Measurements from ENCODE around the gene PRPF31.
A peak's percentile ranks its signal among the peaks of the same experiment; 100 is the strongest.
"Not testable (repeated sequence)": the region's sequence is repeated elsewhere in the genome, so short reads cannot be mapped to it uniquely, and the experiment has no call there.

Gene PRPF31

DNA sequence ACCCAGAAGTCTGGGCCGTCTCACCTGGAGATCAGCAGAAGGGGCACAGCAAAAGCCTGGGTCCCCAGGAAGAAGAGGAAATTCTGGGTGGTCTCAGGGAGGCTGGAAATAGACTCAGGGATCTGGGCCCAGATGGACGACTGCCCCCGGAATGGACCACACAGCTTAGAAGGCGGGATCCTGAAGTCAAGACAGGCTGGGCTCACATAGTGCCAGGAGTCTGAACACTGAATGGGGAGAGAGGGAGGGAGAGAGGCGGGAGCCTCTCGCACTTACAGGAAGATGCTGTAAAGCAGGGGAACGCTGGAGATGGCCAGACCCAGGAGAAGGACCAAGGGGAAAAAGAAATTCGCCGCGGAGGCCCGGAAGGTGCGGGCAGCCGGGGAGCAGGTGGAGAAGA is 45.3 kb downstream of the PRPF31 start:
- peak in 1 of 51 donors; percentile 46 for DNase-seq

DNA sequence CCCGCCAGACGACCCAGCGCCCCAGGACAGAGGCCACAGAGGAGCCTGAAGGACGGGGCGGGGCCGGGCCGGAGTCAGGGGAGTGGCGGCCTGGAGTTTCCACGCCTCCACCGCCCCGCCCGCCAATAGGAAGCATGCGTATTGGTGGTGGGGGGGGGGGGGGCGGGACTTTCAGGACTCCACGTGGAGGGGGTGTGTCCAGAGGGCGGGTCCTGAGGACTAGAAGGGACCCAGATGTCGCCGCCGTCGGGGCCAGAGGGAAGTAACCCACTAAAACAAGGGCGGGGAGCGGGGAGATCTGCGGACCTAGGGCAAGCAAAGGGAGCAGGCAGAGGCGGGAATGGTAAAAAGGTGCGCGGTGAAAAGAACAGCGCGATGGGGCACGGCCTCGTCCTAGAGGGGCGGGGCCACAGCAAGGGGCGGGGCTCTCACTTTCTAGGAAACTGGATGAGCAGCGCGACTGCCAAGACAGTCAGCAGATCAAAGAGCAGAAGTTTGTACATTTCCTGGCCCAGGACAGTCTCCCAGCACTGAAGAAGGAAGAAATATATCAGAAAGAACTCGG is 46.8 kb downstream of the PRPF31 start:
- peak in 39 of 51 donors; percentile 7 to 67 (median 41) for DNase-seq

DNA sequence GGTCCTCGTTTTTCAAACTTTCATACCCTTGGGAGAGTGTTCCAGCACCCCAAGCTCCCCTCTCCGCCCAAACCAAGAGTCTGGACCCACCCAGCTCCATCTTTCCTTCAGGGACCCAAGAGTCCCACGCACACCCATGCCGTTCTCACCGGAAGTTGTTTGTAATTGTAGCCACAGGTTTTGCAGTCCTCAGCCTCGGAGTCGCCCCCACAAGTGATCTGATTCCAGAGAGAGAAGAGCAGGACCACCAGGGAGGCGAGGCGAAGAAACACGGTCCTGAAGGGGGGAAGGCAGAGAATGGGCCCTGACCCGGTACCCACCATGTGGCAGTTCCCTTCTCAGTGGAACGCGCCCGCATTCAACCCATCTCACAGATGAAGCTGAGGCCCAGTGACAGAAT is 47.3 kb downstream of the PRPF31 start:
- no peak for DNase-seq

DNA sequence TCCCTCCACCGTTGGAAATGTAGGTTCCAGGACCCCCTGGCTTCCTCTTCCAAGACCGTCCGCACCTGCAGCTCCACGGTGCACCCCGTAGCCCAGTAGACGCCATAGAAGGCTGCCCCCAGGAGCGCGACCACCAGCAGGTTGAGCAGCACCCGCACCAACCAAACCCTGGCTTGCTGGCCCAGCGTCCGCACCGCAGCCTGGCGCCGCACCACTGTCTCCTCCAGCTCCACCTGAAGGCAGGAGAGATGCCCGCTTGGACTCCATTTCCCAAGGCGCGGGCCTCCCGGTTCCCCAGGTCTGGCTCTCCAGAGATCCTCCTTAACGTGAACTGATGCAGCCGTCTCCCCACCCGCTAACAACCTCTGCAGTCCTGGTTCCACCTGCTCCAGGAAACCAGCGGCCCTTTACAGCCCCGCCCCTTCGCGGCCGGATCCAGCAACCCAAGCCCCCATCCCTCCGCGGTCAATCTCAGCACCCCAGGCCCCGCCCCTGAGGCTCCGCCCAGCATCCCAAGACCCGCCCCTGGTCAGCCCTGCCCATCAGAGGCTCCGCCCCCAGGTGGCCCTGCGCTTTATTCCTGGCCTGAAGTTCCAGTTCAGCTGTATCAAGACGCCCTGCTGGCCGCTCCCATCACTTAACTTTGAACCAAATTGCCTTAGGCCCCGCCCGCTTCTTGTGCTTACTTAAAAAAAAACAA is 49.0 kb downstream of the PRPF31 start:
- peak in 3 of 51 donors; percentile 13 to 29 (median 16) for DNase-seq

DNA sequence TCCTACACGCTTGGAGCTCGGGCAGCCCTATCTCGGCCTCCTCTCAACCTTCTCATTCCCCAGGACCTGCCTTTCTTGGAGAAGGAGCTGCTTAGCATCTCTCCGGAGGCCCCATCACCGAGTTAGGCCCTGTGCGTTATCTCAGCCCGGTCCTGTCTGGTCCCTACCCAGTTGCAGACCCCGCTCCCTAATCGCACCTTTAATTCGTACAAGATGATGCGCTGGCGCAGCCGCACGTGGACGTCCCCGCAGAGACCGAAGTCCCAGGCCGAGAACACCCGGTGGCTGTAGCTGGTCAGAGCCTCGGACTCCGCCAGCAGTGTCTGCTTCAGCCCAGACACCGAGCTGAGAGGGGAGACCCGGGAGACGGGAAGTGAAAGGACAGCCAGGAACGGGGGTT is 49.7 kb downstream of the PRPF31 start:
- DNase-seq: no peak

DNA sequence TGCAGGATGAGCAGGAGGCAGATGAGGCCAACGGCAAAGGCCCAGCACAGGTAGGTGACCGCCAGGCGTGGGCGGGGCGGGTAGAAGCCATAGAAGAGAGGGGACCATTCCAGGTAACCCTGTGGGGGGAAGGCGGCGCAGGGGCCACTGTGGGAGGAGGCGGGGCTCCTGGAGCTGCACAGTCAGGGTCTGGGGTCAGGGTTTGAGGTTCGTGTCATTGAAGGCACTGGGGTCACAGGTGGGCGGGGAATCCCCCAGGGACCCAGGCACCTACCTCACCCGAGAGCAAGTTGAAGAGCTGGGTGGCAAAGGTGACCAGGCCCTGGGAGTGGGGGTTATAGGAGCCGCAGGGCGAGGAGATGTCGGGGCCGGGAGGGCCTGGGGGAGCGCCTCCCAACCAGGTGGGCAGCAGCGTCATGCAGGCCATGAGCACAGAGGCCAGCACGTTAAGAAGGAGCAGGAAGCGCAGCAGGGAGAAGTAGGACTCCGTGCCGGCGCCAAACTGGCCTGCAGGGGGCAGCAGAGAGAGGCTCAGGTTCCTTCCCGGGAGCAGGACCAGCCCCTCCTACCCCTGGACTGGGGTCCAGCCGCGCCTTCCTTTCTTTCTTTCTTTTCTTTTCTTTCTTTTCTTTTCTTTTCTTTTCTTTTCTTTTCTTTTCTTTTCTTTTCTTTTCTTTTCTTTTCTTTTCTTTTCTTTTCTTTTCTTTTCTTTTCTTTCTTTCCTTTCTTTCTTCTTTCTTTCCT is 52.8 kb downstream of the PRPF31 start:
- DNase-seq: peak; percentile 14 to 97 (median 74)

DNA sequence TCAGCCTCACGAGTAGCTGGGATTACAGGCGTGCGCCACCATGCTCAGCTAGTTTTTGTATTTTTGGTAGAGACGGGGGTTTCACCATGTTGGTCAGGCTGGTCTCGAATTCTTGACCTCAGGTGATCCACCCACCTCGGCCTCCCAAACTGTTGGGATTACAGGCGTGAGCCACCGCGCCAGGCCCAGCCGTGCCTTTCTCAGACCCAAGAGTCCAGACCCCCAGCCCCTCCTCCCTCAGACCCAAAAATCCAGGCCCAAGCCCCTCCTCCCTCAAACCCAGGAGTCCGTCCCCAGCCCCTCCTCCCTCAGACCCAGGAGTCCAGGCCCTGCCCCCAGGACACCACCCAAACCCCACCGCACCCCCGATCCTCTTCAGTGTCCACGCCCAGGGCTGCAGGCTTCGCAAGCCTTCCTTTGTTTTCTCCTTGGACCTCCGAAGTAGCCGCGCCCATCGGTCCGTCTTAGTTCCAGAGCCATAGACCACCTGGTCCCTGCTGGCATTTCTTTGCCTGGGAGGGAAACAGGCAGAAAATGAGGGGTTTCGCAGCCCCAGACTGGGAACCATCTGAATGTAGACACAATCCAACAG is 53.7 kb downstream of the PRPF31 start:
- no peak for DNase-seq

DNA sequence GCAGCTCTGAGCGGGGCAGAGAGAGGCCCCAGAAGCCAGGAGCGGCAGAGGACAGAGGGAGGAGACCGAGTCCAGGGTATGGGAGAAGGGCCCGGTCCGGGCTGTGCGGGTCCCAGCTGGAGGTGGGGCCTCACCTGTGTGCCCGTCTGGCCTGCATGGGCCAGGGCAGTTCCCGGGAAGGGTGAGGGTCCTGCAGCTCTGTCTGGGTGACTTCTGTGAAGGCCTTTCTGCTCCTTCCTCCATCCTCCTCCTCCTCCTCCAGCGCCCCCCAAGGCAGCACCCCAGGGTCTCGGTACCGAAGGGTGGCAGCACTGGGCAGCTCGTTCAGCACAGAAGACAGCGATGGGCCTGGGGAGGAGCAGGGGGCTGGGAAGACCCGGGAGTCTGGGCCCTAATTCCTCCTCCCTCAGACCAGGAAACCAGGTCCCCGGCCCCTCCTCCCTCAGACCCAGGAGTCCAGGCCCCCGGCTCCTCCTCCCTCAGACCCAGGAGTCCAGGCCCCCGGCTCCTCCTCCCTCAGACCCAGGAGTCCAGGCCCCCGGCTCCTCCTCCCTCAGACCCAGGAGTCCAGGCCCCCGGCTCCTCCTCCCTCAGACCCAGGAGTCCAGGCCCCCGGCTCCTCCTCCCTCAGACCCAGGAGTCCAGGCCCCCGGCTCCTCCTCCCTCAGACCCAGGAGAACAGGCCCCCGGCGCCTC is 56.3 kb downstream of the PRPF31 start:
- not testable (repeated sequence) for DNase-seq

DNA sequence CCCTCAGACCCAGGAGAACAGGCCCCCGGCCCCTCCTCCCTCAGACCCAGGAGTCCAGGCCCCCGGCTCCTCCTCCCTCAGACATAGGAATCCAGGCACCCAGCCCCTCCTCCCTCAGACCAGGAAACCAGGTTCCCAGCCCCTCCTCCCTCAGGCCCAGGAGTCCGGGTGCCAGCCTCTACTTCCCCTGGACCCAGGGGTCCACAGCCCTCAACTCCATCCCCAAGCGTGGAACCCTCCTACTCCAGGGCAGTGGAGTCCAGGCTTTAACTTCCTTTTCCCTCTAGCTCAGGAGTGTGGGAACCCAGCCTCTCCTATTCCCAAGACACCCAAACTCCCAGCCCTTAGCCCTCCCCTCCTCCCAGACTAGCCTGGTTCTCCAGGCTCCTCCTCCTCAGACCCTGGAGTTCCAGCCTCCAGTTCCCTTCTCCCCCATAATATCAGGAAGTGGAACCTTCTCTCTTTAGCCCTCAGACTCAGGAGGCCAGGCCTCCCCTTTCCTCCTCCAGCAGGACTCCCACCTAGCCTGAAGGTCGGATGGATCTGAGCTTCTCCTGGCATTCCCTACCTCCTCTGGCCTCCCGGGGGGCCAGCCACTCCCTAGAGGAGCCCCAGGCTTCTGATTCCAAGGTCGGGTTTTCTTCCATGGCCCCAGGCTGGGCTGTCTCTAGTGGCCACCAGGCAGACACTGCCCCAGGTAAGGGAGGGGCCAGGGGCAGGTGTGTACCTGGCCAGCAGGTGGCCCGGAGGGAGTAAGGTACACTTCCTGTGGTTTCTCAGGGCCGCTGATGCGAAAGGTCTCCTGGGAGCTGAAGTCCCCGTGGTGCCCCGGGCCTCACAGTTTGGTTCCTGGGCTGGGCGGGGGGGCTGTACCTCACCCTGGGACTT is 57.2 kb downstream of the PRPF31 start, which contains the start of gene TMC4:
Gene TMC4, minus strand, starts transcription at position 690 of the 888 bp plus-strand sequence. Its CDS starts 43 bp downstream, at position 647.
- no peak for DNase-seq

DNA sequence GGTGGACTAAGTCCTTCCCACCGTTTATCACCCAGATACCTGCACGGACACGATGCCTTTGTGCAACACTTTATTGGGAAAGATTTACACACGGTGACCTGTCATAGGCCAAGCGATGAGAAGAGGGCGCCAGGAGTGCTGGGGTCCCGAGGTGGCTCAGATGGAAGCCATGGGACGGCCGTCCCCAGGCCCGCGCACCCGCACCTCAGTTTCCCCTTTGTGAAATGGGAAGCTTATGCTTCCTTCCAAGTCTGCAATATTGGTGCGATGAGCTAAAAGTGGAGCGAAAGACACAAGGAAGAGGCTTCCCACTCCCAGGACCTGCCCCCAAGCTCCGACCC is 57.8 kb downstream of the PRPF31 start:
- no peak for DNase-seq

DNA sequence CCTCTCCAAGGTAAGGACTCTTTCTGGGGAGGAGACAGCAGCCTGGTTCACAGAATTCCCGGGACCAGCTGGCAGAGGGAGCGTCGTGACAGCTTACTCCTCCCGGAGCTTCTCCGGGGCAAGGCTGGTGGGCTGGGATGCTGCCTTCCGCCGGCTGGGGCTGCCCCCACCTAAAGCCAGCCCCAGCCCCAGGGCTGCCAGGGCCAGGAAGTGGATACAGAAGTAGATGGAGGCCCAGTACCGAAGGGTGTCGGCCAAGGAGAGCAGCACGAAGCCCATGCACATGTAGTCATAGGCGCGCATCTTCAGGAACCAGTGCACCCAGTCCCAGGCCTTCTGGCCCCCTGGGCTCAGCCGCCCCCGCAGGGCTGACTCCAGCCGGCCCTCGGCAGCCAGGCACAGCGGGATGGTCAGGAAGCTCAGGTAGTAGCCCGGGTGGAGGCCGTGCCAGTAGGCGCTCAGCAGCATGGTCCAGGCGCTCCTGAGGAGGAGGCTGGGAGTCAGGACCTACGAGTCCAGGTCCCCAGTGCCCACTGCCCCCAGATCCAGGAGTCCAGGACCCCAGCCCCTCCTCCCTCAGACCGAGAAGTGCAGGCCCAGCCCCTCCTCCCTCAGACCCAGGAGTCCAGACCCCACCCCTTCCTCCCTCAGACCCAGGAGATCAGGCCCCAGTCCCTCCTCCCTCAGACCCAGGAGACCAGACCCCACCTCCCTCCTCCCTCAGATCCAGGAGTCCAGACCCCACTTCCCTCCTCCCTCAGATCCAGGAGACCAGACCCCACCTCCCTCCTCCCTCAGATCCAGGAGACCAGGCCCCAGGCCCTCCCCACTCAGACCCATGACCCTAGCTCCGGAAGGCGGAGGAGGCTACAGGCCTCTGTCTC is 58.6 kb downstream of the PRPF31 start:
- DNase-seq: no peak

DNA sequence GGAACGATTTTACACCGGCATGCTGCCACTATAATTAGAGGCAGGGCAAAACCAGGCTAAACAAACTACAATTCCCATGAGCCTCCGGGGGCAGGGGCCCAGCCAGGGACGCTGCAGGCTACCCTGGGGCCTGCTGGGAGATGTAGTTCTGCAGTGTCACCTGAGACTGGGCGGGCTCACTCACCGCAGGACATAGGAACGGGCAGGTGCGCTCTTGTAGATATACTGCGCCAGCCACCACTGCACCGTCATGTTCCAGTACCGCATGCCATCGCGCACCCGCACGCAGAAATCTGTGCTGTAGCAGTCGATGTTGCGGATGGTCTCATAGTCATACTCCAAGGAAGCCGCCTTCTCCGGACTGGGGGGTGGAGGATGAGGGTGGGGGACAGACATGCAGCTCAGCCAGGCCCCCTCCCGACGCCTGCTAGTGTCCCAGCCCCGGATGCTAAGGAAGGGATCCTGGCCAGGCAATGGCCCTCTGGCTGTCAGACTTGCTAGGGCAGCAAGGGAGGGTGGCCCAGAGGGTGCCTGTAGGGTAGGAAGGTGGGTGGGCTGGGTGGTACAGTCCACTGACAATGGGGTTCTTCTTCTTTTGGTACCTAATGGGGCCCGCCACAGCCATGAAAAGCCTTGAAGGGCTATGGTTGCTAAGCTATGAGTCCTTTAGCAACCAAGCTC is 63.2 kb downstream of the PRPF31 start:
- DNase-seq: peak in 21 of 51 donors; percentile 4 to 54 (median 28)

DNA sequence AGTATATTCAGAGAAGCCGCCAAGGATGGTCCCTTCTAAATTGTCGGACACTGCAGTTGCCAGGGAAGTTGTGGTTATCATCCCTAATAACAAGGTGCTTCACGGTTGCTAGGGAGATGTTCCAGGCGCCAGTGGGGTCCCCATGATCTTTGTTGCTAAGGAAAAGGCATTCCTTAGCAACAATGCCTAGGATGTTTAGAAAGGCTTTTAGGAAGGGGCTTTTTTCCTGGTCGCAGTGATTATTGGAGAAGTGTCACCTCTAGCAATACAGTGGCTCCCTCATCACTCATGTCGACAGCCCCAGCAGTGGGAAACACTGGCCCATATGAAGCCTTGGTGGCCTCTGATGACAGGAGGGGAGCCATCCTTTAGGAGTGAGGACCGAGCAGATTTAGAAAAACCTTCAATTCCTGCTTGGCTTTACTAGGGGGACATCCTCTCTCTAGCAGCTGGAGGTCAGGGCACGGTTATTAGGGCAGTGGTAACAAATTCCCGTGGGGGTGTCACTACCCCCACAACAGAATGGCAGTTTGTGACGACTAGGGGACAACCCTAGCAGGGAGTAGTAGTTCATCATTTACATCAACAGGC is 63.8 kb downstream of the PRPF31 start:
- peak in 1 of 51 donors; percentile 5 for DNase-seq

DNA sequence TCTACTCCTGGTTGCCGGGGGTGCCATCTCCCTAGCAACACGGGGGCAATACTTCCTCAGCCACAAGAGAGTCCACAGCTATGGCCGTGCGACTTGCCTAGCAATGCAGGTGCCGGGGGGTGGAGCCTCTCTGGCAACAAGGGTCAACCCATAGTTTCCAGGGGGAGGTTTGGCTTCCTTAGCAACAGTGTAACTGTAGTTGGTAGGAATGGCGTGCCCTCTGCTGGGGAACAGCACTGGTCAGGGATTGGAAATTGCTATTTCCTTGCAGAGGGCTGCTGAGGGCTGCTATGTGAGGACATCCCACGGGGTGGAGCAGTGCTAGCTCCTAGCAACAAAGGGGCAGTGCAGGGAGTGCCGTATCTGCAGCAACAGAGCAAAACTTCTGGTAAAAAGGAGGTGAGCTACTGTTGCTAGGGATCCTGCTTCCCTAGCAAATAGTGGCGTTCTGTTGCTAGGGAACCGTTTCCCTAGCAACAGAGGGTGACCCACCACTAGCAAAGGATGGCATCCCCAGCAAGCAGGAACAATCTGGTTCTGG is 64.4 kb downstream of the PRPF31 start:
- peak in 34 of 51 donors; percentile 4 to 82 (median 46) for DNase-seq

DNA sequence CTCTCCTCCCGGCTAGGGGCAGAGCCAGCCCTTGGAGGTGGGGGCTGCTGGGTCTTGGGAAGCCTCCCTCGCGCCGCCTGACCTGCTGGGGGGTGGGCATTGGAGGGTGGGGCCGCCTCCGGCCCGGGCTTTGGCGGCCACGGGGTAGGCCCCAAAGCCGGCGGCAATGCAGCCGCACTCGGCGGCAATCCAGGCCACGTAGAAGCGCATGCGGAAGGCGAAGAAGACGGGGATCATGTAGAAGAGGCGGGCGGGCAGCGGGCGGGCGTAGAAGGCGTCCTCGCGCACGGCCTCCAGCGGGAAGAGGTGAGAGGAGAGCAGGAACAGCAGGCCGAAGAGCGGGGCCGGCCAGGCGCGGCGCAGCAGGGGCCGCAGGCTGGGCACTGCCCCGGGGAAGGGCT is 65.1 kb downstream of the PRPF31 start:
- no peak for DNase-seq
